ENCODE measurements around the gene DOC2B.
"Not testable (repeated sequence)": the region's sequence is repeated elsewhere in the genome, so short reads cannot be mapped to it uniquely, and the experiment has no call there.

The DOC2B gene

DNA sequence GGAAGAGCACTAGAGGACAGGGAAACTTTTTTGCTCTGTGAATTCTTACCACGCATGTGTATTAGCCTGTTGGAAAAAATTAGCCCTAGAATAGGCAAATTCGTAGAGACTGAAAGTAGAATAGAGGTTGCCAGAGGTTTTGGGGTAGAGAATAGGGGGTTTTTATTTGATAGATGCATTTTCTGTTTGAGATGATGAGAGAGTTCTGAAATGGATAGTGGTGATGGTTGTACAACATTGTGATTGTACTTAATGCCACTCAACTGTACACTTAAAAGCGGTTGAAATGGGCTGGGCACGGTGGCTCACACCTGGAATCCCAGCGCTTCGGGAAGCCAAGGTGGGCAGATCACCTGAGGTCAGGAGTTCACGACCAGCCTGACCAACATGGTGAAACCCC, 8.0 kb upstream of the DOC2B start:
- DNase-seq (ENCODE audit: low read depth), result no peak

DNA sequence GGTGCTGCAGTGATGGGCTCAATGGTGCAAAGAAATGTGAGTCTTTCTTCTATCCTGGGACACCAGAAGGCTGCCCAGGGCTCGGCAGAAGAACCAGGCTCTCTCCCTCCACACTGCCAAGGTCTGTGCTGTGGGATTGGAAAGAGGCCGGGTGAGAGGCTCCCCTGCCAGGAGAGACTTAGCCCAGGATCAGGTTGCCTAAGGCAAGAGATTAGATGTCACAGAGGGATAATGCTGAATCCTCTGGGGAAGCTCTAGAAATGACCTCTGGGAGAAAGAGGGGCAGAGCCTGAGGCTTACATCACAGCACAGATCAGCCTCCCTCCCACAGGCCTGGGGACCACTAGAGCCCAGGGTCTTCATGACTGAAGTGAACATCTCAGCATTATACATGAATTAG, 5.7 kb upstream of the DOC2B start:
- DNase-seq (ENCODE audit: low read depth), result no peak

DNA sequence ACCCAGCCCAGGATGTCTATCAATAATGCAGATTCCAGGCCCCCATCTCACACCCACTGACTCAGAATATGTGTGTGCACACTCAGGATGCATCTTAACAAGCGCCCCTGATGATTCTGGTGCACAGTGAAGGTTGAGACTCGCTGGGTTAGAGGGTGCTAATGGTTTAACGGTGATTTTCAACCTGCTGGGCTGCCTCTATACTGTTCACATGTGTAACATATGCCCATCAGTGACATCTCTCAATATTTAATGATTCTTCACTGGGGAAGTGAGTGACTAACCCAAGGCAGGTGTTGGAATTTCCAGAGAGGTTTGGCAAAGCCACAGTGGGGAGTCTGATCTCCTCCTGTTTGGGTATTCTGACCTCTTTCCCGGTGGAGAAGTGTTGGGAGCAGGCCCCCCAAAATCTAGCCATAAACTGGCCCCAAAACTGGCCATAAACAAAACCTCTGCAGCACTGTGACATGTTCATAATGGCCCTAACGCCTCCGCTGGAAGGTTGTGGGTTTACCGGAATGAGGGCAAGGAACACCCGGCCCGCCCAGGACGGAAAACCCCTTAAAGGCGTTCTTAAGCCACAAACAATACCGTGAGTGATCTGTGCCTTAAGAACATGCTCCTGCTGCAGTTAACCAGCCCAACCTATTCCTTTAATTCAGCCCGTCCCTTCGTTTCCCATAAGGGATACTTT, 4.1 kb upstream of the DOC2B start:
- no peak for DNase-seq (ENCODE audit: low read depth)

DNA sequence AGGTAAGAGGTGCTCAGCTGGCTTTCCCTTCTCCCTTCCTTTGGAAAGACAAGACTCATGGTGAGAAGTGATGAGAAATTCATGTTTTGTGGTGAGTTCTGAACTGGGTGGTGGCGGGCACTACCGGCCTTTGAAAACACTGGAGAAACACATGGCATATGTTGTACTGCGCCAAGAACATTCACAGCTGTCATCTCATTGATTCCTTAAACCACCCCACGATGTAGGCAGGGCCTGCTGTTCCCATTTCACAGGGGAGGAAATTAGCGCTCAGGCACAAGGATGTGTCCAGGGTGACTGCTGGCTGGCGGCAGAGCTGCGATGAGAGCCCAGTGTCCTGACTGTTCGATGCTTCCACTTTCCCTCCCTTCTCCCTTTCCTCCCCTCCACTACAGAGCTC, 1.6 kb upstream of the DOC2B start:
- no peak for DNase-seq (ENCODE audit: low read depth)

DNA sequence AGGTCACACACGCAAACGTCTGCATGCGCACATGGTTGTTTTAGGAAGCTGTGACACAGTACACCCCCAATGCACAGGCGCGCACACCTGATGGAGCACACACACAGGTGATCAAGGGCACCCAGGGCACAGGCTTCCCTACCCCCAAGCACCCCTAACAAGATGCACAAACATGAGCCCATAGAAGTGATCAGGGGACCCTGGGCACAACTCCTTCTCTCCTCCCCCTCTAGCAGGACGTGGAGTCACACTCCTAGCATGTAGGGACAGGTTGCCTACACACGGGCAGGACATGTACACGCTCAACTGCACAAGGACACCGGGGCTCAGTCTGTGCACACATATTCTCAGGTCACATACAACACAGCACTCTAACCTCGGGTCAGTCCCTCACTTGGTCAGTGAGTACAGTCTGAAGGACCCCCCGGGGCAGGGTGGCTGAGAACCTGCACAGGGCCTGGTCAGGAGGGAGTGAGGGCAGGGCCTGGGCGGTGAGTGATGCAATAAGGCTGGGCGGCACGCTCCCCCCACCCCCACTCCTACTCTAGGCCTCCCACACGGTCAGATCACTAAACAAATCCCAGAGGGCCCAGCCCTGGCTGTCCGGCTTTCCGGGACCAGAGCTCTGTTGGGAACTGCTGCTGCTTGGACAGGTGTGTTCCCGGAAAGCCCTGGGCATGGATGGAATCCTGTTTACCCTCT, 751 bp upstream of the DOC2B start:
- no peak for DNase-seq (ENCODE audit: low read depth)

DNA sequence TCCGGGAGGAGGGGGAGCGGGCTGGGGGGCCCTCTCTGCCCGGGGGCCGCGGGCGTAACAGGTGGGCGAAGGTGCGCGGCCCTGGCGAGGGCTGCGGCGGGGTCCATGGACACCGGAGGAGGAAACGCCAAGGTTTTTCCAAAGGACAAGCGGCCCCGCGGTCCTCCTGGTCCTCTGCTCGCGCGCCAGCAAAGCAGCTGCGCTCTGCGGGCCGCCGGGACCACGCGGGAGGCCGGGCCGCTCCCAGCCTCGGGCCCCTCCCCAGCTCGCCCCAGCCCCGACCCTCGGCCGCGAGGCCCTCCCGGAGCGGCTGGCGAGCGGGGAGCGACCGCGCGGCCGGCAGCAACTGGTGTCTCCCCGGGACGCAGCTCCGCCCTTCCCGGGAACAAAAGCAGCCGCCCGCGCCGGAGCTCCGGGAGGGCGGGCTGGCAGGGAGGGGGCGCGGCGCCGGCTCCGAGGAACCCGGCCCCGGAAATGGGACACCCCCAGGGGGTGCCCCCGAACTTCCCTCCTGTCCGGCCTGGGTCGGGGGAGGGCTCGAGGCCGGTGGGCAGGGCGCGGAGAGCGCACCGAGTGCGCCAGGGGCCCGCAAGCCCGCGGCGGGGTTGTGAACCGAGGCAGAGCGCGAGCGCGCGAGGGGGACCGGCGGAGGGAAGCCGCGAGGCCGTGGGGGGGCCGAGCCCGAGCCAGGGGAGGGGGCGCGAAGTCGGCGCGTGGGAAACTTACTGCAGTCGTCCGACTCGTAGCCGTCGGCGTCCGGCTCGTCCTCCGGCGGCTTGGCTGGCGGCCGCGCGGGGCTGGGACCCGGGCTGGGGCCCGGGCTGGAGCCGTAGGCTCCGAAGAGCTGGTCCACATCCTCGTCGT, 837 bp downstream of the DOC2B start:
- DNase-seq (ENCODE audit: low read depth), result no peak

DNA sequence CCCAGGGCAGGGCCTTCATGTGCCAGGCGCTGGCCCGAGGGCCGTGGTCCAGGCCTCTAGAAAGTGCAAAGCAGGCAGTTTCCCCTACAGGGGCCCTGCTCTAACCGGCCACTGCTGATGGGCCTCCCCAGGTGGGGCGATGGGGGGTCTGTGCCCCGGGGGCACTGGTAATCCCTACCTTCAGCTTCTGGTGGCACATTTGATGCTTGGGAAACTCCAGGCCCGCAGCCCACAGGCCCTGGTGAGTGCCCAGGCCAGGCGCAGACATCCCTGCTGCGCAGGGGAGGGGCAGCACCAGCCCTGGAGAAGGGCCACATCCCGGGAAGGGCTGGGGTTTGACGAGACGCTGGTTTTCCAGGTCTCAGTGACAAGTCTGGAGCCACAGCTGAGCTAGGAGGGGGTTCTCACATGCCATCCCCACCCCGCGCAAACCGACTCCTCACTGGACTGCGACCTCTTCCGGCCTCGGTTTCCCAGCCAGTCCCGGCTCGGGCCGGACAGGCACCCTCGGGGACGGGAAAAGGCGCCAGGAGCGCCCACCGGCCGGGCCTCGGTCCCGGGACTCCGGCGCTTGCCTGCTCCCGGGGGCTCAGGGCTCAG, 1.6 kb downstream of the DOC2B start:
- no peak for DNase-seq (ENCODE audit: low read depth)

DNA sequence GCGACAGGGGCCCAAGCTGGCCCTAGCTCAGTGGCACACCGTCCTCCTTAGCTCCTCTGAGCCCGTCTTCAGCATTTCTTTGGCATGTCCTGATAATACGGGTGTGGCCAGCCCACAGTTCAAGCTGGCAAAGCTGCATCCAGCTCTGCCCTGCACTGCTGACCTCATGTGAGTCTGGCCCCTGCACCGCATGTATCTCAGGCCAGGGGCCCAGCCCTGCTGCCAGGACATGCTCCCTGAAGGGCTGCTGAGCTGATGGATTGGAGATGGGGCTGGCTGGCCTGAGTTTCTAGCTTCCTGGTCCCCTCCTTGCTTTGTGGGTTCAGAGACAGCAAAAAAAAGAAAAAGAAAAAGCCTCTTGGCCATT, 2.4 kb downstream of the DOC2B start:
- DNase-seq (ENCODE audit: low read depth), result no peak

DNA sequence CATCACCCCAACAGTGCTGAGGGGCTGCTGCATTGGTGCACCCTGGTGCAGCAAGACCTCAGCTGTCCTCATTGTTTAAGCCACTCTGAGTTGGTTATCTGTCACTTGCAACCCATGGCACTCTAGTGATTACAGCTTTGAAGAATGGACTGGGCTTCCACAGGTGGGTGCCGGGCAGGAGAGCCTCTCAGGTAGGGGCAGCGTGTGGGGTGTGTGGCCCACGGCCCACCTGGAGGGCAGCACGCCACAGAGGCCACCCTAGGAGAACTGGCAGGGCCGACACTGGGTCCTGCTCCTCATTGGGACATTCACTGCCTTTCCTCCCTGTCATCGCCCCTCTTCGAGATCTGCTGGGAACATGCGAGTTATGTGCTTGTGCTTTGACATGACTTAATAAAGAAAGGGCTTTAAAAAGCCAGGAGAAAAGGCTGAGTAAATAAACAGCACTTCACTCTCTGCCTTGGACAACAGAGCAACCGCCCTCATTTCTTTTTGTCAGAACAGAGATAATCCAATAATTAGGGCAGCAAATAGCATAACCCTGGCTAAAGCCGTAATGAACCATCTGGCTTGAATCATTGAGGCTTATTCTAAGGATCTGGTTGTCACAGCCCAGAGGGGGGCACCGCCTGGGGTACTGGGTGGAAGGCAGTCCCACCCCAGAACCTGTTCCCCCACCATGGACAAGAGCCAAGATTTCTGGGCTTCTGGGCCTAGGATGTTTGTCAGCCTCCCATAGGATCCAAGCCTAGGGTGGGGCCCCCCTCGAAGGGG, 3.0 kb downstream of the DOC2B start:
- no peak for DNase-seq (ENCODE audit: low read depth)

DNA sequence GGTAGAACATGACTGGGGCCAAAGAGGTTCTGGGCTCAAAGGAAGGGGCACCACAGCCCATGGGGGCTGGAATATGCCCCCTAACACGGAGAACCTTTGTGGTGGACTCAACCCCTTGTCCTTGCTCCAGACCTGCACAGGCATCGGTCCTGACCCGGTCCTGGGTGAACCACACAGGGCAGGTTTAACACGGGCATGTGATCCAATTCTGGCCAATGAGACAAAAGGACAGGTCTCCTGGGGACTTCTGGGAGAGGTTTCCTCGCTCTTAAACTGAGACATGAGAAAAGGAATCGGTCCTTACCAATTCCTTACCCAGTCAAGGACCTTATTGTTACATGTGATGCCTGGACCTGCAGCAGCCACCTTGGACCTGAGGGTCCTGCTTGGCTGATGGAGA, 3.7 kb downstream of the DOC2B start:
- no peak for DNase-seq (ENCODE audit: low read depth)

DNA sequence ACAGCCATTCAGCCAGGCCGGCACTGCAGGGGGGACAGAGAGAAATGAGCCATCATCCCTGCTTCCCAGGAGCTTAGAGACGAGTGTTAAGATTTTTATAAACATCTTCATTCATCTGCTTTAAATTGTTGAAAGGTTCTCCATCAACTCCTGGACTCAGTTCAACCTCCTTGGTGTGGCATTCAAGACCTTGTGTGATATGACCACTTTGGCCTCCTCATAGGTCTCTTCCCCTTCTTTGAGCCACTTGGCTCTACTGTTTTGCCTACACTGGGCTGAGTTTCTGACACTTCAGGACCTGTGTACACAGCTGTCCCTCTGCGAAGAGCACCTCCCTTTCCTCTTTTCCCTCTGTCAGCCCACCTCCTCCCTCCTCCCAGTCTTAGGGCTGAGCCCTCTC, 4.3 kb downstream of the DOC2B start:
- no peak for DNase-seq (ENCODE audit: low read depth)

DNA sequence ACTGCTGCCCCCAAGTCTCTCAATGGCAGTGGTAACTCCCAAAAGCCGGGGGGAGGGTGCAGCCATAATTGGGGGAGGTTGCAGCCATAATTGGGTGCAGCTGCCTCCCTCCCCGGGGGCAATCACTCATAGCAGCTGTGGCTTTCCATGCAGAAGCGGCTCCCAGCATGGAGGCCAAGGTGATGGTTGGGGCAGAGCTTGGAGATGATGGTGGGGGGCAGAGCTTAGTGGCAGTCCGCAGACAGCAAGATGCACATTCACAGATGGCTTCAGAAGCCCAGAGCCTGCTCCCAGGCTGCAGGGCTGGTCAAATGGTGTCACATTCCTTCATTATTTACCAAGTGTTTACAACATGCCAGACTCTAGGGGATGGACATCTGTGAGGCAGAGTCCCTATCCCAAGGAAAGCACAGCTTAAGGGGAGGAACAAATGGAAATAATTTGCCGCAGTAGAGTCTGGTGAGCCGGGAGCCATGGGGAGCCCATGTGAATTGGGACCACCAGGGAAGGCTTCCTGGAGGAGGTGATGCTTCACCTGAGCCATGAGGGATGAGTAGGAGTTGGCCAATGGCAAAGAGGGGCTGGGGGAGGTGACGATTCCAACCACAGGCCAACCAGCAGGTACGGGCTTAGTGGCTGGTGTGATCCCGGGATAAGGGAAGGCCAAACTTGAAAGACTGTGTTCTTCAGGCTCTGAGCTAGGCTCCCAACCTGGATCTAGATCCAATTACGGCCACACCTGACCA, 8.1 kb downstream of the DOC2B start:
- no peak for DNase-seq (ENCODE audit: low read depth)

DNA sequence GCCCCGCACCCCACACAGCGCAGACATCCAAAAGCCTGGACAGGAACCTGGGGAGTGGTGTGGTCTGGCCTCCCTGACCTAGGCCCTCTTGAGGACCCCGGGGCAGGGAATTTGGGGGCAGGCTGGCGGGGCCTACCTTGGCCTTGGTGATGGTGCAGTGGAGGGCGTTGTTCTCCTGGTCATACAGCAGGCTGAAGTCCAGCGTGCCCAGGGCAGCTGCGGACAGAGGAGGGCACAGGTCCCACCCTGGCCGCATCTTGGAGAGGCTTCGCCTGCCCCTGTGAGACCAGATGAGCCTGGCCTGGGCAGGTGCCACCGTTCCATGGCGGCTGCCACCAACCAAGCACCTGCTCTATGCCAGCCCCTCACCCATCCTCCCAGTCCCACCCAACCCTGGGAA, 9.0 kb downstream of the DOC2B start:
- no peak for DNase-seq (ENCODE audit: low read depth)

DNA sequence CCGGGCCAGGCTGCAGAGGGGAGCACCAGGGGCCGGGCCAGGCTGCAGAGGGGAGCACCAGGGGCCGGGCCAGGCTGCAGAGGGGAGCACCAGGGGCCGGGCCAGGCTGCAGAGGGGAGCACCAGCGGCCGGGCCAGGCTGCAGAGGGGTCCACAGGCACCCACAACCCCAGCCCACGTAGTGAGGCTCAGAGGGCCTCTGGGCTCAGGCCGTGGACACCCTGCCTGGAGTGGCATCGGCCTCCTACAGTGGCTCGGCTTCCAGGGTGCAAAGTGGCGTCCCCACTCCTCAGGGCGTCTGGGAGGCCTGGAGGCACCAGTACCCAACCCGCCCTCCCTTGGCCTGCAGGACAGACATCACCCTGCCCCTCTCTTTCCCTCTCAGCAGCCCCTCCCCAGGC, 9.6 kb downstream of the DOC2B start:
- no peak for DNase-seq (ENCODE audit: low read depth)

DNA sequence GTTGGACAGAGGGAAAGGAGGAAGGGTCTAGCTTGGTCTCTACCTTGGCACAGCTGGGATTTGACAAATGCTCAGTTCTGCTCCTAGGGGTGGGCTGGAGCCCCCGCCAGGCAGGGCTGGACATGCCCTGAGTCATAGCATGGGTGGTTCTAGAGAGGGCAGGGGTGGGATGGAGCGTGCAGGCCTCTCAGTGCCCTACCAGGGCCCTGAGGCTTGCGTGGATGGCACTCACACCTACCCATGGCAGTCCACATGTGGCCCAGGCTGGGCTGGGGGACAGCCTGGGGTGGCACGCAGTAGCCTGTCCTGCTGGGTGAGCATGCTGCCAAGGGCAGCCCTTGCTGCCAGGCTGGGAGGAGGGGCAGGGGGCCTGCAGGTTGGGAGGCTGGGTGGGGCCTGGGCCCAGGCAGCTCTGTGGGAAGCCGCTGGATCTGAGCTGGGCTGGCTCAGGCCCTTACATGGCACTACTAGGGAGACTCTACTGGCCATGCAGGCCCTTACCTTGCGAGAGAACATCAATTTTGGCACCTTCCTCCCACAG, 11.2 kb downstream of the DOC2B start:
- no peak for DNase-seq (ENCODE audit: low read depth)

DNA sequence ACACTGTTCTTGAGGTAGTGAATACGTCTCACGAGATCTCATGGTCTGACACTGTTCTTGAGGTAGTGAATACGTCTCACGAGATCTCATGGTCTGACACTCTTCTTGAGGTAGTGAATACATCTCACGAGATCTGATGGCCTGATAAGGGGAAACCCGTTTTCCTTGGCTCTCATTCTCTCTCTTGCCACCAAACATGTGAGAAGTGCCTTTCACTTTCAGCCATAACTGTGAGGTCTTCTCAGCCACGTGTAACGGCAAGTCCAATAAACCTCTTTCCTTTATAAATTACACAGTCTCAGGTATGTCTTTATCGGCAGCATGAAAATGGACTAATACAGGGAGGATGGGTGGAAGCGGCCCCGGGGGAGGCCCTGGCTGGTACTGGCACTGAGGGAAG, 12.8 kb downstream of the DOC2B start:
- not testable (repeated sequence) for DNase-seq (ENCODE audit: low read depth)

DNA sequence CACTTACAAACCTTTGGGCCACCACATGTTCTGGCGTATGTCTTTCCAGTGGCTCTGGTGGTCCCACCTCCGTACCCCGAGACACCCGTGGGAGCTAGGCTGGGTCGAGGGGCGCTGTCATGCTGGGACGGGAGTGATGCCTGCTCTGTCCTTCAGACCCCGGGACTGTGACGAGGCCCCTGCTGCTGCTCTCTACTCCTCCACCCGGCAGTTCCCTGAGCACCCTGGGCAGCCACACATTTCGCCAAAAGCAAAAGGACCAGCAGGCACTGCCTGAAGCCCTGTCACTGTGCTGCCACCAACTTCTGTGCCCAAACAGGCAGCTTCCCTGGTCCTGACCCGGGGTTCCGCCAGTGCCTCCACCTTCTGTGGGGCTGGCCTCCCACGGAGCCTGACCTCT, 15.5 kb downstream of the DOC2B start:
- DNase-seq (ENCODE audit: low read depth), result no peak

DNA sequence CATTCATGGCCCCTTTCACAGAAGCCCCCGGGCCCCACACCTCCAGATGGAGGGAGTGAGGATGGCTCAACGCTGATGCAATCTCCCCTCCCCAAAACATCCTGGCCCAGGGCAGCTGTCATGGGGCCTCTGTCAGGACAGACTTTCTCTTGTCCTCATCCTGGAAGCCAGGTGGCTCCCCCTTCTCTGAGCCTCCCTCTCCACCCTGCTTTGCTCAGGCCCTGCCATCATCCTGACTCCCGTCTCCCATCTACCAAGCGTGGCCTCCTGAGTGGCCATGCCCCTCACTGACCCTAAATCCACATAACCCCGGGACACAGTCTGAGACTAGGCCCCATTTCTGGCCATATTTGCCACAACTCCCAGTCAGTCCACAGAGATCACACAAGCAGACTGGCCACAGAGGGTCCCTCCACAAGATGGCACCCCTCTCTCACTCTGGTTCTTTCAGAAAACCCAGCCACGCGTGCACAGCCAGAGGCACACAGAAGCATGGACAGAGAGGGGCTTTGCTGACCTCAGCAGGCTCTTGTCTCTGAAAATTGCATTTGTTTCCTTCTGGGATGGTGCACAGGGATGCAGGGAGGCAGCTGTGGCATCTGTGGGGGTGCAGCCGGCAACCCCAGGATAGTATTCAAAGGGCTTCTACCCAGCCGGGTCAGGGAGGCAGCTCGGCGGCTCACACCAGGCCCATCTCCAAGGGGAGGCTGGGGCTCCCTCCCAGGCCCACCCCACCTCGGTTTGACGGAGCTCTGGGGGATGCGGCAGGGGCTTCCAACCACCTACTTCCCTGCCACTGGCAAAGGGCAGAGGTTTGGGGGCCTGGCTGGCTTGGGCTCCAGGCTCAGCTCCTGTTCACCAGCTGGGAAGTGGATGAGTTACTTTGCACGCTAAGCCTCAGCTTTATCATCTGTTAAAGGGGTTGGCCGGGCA, 16.9 kb downstream of the DOC2B start:
- DNase-seq (ENCODE audit: low read depth), result no peak

DNA sequence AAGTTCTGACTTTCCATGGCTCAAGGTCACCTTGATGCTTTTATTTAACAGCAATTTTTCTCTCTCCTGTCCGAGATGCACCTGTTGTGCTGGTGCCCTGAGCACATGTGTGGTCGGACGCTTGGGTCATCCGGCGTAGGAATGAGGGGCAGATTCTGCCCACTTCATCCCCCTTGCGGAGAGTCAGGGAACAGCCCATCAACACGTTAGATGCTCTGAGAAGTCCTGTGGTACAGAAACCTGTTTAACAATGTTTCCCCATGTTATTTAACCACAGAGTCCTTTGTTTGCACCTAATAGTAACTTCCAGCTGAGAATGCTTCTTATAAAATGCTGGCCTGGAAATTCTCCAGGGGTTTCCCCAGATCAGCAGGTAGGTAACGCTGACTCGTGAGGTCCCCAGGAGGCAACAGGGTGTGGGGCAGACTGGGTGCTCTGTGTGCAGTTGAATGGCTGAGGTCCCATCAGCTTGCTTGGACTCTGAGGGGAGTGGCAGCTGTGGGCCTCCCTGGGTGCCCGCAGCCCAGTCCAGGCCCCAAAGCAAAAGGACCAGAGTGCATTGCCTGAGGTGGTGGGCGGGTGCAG, 17.8 kb downstream of the DOC2B start:
- DNase-seq (ENCODE audit: low read depth), result no peak
